Measurements from ENCODE around the gene CELF2.

DNA sequence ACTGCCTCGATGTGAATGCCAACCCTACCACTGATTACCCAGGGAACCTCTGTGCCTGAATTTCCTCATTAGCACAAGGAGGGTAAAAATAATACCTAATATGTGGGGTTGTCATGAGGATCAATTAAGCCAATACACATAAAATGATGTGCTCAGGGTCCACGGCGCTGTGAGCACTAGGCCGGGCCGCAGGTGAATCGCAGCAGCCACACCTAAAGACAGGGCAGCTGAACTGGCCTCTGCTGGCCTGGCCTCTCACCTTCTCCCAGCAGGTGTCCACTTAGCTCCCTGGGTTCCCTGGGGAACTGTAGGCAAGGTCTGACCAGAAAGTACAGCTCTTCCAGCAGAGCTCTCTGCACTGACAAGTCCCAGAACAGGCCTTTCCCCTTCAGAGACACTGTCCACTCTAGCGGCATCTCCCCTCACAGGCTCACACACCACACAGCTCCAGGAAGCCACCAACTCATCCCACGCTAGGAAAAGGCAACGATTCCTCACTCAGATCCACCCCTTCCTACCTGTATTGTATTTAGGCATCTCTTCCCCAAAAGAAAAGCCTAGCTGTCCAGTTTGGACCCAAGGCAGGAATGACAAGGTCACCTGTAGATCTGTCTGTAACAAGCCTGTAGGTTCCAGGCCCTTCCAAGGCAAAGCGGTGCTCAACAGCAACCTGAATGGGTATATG is 320.6 kb downstream of the CELF2 start:
- TF ChIP-seq, protein P1, sequence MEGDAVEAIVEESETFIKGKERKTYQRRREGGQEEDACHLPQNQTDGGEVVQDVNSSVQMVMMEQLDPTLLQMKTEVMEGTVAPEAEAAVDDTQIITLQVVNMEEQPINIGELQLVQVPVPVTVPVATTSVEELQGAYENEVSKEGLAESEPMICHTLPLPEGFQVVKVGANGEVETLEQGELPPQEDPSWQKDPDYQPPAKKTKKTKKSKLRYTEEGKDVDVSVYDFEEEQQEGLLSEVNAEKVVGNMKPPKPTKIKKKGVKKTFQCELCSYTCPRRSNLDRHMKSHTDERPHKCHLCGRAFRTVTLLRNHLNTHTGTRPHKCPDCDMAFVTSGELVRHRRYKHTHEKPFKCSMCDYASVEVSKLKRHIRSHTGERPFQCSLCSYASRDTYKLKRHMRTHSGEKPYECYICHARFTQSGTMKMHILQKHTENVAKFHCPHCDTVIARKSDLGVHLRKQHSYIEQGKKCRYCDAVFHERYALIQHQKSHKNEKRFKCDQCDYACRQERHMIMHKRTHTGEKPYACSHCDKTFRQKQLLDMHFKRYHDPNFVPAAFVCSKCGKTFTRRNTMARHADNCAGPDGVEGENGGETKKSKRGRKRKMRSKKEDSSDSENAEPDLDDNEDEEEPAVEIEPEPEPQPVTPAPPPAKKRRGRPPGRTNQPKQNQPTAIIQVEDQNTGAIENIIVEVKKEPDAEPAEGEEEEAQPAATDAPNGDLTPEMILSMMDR (IDR thresholded peaks at IDR 0.05; ENCODE audit: low read depth, low read length) = no peak
- no peak for TF ChIP-seq POLR2A (IDR thresholded peaks at IDR 0.05; ENCODE audit: extremely low read depth, insufficient read length)

Data from NB4 (cell line).